ENCODE measurements around the gene HINT3. TPM values are rescaled to one million over a fixed set of nuclear protein-coding genes. Genes with fewer than 3 reads are reported as not detected.

Gene HINT3
- total and polyA plus RNA-seq, 2 of the 13 experiments (the other 11 are each of a cell fraction or from before 2014, with no cell fraction given): 3.1 to 22.8 TPM

- peak; percentile 57 for ATAC-seq
- Histone ChIP-seq H3K9ac (ENCODE audit: insufficient read depth, low read depth, low read length) (no peak overlapping the region), H3K79me2 (ENCODE audit: insufficient read depth, low read length) (peaks cover 8% of the 10 kb centered on the region), H3K27ac (ENCODE audit: extremely low read length, insufficient read depth, low read length) (no peak overlapping the region), H4K20me1 (ENCODE audit: insufficient read depth, low read length) (no peaks in the 10 kb centered on the region), H3K9me3 (ENCODE audit: low read length) (no peaks in the 10 kb centered on the region), H3K4me2 (ENCODE audit: low read depth, low read length) (peak overlapping the region; percentile 26), H3K4me3 (replicated peaks in 1 of 3; ENCODE audit: insufficient read depth in 1 of 3, low read depth in 2 of 3, low read length in 3 of 3) (no peak overlapping the region), H2AFZ (ENCODE audit: low read length) (no peak overlapping the region), H3K36me3 (replicated peaks in 1 of 2; ENCODE audit: control insufficient read depth in 1 of 2, insufficient read depth in 2 of 2, low read length in 2 of 2) (no peaks in the 10 kb centered on the region), H3K4me1 (ENCODE audit: insufficient read depth, low read length) (peaks cover 59% of the 10 kb centered on the region), H3K27me3 (ENCODE audit: control insufficient read depth in 1 of 2, insufficient read depth in 2 of 2, low read length in 2 of 2) (no peaks in the 10 kb centered on the region; a peak in 1 of 5 replicates)
- in situ Hi-C loops (cut with HindIII; ENCODE audit: extremely low pct_ligation_motif_present, low pct_unique_long_range_greater_than_20kb): loop anchor here (5.0 to 10.0 kb wide), 4 partner anchors 46 to 648 kb away; partner anchors contain the start of genes HDDC2 and NCOA7
- intact Hi-C loops (cut with micrococcal nuclease; ENCODE audit: unreplicated experiment): loop anchor here (1.0 kb wide), 6 partner anchors 47 to 639 kb away; no protein-coding TSS in a partner anchor
- BruUV-seq (replicated peaks): no TSS peak
- ChIA-PET CTCF (ENCODE audit: low intra/inter-chr PET ratio, low total read pairs) (interaction anchor here (1.2 to 2.5 kb wide), 5 partner anchors 47 to 94 kb away, joined by 3 to 23 read pairs (median 11); no protein-coding TSS in a partner anchor), POLR2A (interaction anchor here (0.9 to 1.8 kb wide), 6 partner anchors 9 to 162 kb away, joined by 3 to 8 read pairs (median 4); partner anchors contain the start of genes NCOA7 and TRMT11)
- DNase-seq (ENCODE audit: low spot score): peak; percentile 65
- FAIRE-seq: no peak
- 93% methylated on average over 6 of the region's 7 CpGs for WGBS (ENCODE audit: low lambda C conversion rate)
- TF ChIP-seq ZFP41 (CRISPR knock-in tag; IDR thresholded peaks at IDR 0.05; ENCODE audit: borderline replicate concordance): no peak
- peak; percentile 83 for TF ChIP-seq CTCF (CRISPR knock-in tag; IDR thresholded peaks at IDR 0.05)
- TF ChIP-seq HNF1A (IDR thresholded peaks at IDR 0.05; ENCODE audit: low read depth): no peak
- TF ChIP-seq HNF1A (CRISPR knock-in tag; IDR thresholded peaks at IDR 0.05; ENCODE audit: borderline replicate concordance): 0 out of 2 replicates have a peak, but pooled peaks have one; percentile 28
- peak; percentile 54; the same call in 1 of the 2 replicates for TF ChIP-seq FUBP1 (CRISPR knock-in tag; IDR thresholded peaks at IDR 0.05; ENCODE audit: borderline replicate concordance)
- no peak for TF ChIP-seq ZNF619 (CRISPR knock-in tag; IDR thresholded peaks at IDR 0.05)
- TF ChIP-seq DMTF1 (CRISPR knock-in tag; IDR thresholded peaks at IDR 0.05): no peak
- TF ChIP-seq GMEB2 (CRISPR knock-in tag; IDR thresholded peaks at IDR 0.05; ENCODE audit: low read depth): no peak
- no peak for TF ChIP-seq NCOA2 (CRISPR knock-in tag; IDR thresholded peaks at IDR 0.05)
- no peak for TF ChIP-seq RARA (CRISPR knock-in tag; IDR thresholded peaks at IDR 0.05)
Observed at GRCh38 chr6:125952764-125953501, 3.6 kb upstream of the HINT3 start.
